ENCODE results near the gene TSBP1.

TSBP1 gene

DNA sequence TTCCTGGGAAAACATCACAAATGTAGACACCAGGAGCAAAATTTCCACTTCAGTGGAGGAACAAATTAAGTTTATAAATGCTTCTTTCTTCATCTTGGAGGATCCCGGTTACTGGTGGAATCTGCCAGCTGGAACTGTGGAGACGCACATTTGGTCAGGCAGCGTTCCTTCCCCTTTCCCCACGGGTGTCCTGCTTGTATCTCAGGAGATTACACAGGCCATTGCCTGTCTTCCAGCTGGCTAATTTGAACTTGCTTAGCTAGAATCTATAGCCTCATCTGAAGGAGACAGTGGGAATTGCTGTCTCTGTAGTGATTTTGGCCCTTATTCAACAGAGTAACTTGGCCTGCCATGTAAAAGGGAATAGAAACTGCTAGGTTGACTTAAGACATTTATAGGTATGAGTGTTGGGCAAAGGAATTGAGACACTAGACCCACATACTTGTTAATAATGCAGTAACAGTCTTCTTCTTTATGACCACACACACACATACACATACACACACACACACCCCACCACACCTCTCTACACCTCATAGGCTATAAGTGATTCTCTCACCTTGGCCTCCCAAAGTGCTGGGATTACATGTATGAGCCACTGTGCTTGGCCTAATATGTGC lies 34.4 kb downstream of the TSBP1 start:
- TF ChIP-seq GATA3 (IDR thresholded peaks at IDR 0.05; ENCODE audit: low read depth, low read length): no peak
- TF ChIP-seq GATA2 (IDR thresholded peaks at IDR 0.05; ENCODE audit: low read depth, low read length): no peak

- no peak for TF ChIP-seq GATA2 (IDR thresholded peaks at IDR 0.05; ENCODE audit: low read depth, low read length)
- TF ChIP-seq GATA3 (IDR thresholded peaks at IDR 0.05; ENCODE audit: low read depth, low read length): no peak
These were observed 39.3 kb downstream of the TSBP1 start for GRCh38 chr6:32332433-32332832.

GRCh38 chr6:32329141-32329540 lies 42.6 kb downstream of the TSBP1 start:
- TF ChIP-seq GATA2 (IDR thresholded peaks at IDR 0.05; ENCODE audit: low read depth, low read length): no peak
- no peak for TF ChIP-seq GATA3 (IDR thresholded peaks at IDR 0.05; ENCODE audit: low read depth, low read length)

DNA sequence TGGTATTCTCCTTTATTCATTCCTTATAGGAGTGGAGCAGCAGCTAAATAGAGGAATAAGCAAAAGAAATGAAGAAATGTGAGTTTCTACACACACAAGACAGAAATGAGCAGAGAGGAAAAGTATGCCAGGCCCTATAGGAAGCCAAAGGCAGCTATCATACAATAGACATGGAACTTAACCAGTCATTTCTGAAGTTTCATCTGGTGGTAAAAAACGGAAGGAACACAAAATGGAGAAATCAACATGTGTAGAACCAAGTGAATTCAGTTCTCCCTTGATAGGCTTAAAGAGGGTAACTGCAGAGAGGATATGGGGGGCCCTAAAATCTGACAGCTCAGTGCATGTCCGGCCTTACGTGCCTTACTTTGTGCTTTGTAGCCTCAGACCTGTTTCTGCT lies 44.6 kb downstream of the TSBP1 start:
- TF ChIP-seq GATA3 (IDR thresholded peaks at IDR 0.05; ENCODE audit: low read depth, low read length): no peak
- TF ChIP-seq GATA2 (IDR thresholded peaks at IDR 0.05; ENCODE audit: low read depth, low read length): no peak

DNA sequence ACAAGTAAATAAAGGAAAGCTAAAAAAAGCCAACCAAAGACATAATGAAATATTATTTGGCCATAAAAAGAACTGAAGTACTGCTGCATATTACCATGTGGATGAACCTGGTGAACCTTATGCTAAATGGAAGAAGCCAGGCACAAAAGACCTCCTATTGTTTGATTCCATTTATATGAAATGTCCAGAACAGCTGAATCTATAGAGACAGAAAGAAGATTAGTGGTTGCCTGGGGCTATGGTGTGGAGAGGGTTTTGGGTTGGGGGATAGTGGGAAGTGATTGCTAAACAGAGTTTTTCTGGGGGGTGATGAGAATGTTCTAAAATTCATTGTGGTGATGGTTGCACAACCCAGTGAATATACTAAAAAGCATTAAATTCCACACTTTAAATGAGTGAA lies 53.2 kb downstream of the TSBP1 start:
- TF ChIP-seq GATA3 (IDR thresholded peaks at IDR 0.05; ENCODE audit: low read depth, low read length): no peak
- TF ChIP-seq GATA2 (IDR thresholded peaks at IDR 0.05; ENCODE audit: low read depth, low read length): no peak

- TF ChIP-seq GATA3 (IDR thresholded peaks at IDR 0.05; ENCODE audit: low read depth, low read length): no peak
- TF ChIP-seq GATA2 (IDR thresholded peaks at IDR 0.05; ENCODE audit: low read depth, low read length): no peak
These were observed 54.2 kb downstream of the TSBP1 start for GRCh38 chr6:32317541-32317940.

- no peak for TF ChIP-seq GATA2 (IDR thresholded peaks at IDR 0.05; ENCODE audit: low read depth, low read length)
- no peak for TF ChIP-seq GATA3 (IDR thresholded peaks at IDR 0.05; ENCODE audit: low read depth, low read length)
These were observed 57.7 kb downstream of the TSBP1 start for GRCh38 chr6:32313964-32314363.

- TF ChIP-seq GATA2 (IDR thresholded peaks at IDR 0.05; ENCODE audit: low read depth, low read length) (no peak), GATA3 (IDR thresholded peaks at IDR 0.05; ENCODE audit: low read depth, low read length) (no peak)
These were observed 72.9 kb downstream of the TSBP1 start for GRCh38 chr6:32298632-32299336.

- no peak for TF ChIP-seq GATA2 (IDR thresholded peaks at IDR 0.05; ENCODE audit: low read depth, low read length)
- TF ChIP-seq GATA3 (IDR thresholded peaks at IDR 0.05; ENCODE audit: low read depth, low read length): no peak
These were observed 77.1 kb downstream of the TSBP1 start for GRCh38 chr6:32294566-32294965.

DNA sequence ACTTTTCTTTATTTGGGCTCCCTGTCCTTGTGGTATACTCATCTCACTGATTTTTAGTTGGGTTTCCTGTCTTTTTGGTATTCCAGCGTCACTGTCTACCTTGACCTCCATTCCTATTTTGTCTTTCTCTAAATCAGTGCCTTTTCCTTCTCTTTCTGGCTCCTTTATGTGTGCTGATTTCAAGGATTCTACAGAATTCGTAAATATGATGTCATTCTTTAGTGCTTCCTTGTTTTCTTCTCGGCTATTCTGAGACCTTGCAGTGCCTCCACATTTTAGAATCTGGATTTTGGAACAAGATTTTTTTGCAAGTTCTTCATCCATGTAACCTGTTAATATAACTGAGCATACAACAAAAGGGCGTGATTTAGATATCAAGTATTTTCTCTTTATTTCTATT lies 78.0 kb downstream of the TSBP1 start:
- no peak for TF ChIP-seq GATA3 (IDR thresholded peaks at IDR 0.05; ENCODE audit: low read depth, low read length)
- TF ChIP-seq GATA2 (IDR thresholded peaks at IDR 0.05; ENCODE audit: low read depth, low read length): no peak

DNA sequence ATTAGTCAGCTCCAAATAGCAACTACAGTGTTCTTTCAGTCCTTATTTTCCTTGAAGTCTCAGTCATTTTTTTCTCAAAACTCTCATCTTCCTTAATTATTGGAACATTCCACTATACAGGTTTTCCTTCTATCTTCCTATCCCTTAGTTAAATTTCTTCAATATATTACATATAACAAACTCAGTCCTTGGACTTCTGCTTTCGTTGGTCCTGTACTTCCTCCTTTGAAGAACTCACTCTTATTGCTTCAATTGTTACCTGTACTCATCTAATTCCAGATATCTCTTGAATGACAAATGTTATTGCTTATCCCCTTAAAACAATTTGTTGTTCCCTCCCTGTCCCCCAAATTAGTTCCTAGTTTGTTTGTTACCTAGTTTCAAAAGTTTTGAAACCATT lies 80.2 kb downstream of the TSBP1 start:
- no peak for TF ChIP-seq GATA2 (IDR thresholded peaks at IDR 0.05; ENCODE audit: low read depth, low read length)
- TF ChIP-seq GATA3 (IDR thresholded peaks at IDR 0.05; ENCODE audit: low read depth, low read length): no peak

DNA sequence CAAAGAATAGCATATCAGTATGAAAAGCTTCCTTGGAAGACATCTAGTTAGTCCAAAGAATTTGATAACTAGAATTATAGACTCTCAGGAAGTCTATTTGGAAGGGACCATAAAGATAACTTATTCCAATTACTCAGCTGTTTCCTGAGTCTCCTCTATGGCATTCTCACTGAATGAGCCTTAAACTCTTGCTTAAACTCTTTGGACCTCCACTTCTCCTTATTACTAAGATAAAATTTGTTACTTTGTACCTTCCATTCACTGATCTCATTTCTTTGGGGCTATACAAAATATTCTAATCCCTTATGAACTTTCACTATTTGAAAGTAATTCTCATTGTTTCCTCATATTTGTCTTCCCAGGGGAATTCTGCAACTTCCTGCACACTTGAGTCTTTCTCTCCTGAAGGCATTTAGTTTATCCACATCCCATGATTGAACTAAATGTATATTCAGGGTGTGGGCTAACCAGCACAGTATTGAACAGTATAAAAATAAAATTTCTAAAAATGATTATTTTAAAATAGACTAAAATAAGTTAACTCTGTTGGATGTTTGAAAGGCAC lies 80.7 kb downstream of the TSBP1 start:
- no peak for TF ChIP-seq GATA3 (IDR thresholded peaks at IDR 0.05; ENCODE audit: low read depth, low read length)
- no peak for TF ChIP-seq GATA2 (IDR thresholded peaks at IDR 0.05; ENCODE audit: low read depth, low read length)

- no peak for TF ChIP-seq GATA2 (IDR thresholded peaks at IDR 0.05; ENCODE audit: low read depth, low read length)
- TF ChIP-seq GATA3 (IDR thresholded peaks at IDR 0.05; ENCODE audit: low read depth, low read length): no peak
These were observed 83.3 kb downstream of the TSBP1 start for GRCh38 chr6:32288426-32288825.

- TF ChIP-seq GATA3 (IDR thresholded peaks at IDR 0.05; ENCODE audit: low read depth, low read length) (no peak), GATA2 (IDR thresholded peaks at IDR 0.05; ENCODE audit: low read depth, low read length) (no peak)
These were observed 100.3 kb downstream of the TSBP1 start for GRCh38 chr6:32271429-32271828.

DNA sequence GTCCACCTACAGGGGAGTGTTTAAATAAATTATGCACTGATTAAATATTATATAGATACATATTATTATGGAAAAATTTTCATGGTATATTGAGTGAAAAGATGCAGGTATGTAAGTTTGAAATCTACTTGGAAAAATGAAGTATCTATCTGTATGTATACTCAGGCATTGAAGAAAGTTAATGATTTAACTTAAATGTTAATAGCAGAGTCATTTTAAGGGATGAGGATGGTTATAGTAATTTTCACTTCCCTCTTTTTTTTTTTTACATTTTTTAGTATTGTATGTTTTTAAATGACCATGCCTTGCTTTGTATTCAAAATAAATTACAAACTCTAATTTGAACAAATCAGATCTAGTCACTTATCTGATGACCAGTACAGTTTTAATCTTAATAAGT lies 104.7 kb downstream of the TSBP1 start:
- TF ChIP-seq GATA2 (IDR thresholded peaks at IDR 0.05; ENCODE audit: low read depth, low read length) (no peak), GATA3 (IDR thresholded peaks at IDR 0.05; ENCODE audit: low read depth, low read length) (no peak)
